H1 (cell line): ENCODE data around the gene MRPL32. TPM values are rescaled to one million over a fixed set of nuclear protein-coding genes. Genes with fewer than 3 reads are reported as not detected.

Source experiments
- FOSL1 ChIP-seq: IDR thresholded peaks from 2 replicates; pipeline ENCODE4 v1.6.1; 2011; ENCODE audit warnings: mild to moderate bottlenecking, low read depth, low read length, moderate library complexity; ENCODE audit not compliant: insufficient read depth
- KDM4A ChIP-seq: IDR thresholded peaks from one replicate; pipeline ENCODE4 v1.7.1; 2012; ENCODE audit warnings: low read depth, mild to moderate bottlenecking, moderate library complexity, low read length, inconsistent platforms; ENCODE audit not compliant: severe bottlenecking
- SAP30 ChIP-seq: fragments of 300-600 bp; sonication (generic); IDR thresholded peaks from 2 replicates; pipeline ENCODE4 v1.7.1; 2012; ENCODE audit warnings: low read length, moderate library complexity, mild to moderate bottlenecking, inconsistent platforms; ENCODE audit not compliant: insufficient read depth, insufficient replicate concordance
- TBP ChIP-seq: IDR thresholded peaks from 2 replicates; pipeline ENCODE4 v1.6.1; 2011; ENCODE audit warnings: low read depth, low read length, improper control_type of control experiment
- polyA plus RNA-seq, 7 experiments: library from polyadenylated mRNA; depleted of rRNA in 3 of 7; stranded (reverse) in 5 of 7; unstranded in 2 of 7; fragments of >200 nt in 5 of 7; fragments of 200-250 nt in 2 of 7; gene quantifications; 1 replicate in 5 of 7; 2 replicates in 1 of 7; 4 replicates in 1 of 7; pipeline versions ENCODE4 v1.2.1 to v1.2.3, GENCODE V29; 2011 to 2013; ENCODE audit warnings: missing spikeins in 2 of 7, mixed read lengths in 2 of 7
- total RNA-seq: library from RNA; stranded (reverse); fragmentation: NEBNext Ultra II Directional; extraction: Animal tissue kit (Norgen Biotek cat#: 25700); gene quantifications from 2 replicates; pipeline ENCODE4 v1.2.1, GENCODE V29; 2021

MRPL32 gene
- total and polyA plus RNA-seq, 2 of the 8 experiments (the other 6 are each of a cell fraction or from before 2014, with no cell fraction given), result 50.9 to 97.2 TPM

GRCh38 chr7:42930889-42931288 lies 1.3 kb upstream of the MRPL32 start (continued):
- no peak for TF ChIP-seq TBP
- TF ChIP-seq FOSL1, result no peak
- TF ChIP-seq SAP30, result no peak
- TF ChIP-seq KDM4A, result no peak
